ENCODE measurements around the gene PUS7L. TPM values are rescaled to one million over a fixed set of nuclear protein-coding genes. Genes with fewer than 3 reads are reported as not detected.
A peak's percentile ranks its signal among the peaks of the same experiment; 100 is the strongest.

The PUS7L gene
- total RNA-seq, 2 donors from 2014 or later = 22.2 to 32.7 TPM

DNA sequence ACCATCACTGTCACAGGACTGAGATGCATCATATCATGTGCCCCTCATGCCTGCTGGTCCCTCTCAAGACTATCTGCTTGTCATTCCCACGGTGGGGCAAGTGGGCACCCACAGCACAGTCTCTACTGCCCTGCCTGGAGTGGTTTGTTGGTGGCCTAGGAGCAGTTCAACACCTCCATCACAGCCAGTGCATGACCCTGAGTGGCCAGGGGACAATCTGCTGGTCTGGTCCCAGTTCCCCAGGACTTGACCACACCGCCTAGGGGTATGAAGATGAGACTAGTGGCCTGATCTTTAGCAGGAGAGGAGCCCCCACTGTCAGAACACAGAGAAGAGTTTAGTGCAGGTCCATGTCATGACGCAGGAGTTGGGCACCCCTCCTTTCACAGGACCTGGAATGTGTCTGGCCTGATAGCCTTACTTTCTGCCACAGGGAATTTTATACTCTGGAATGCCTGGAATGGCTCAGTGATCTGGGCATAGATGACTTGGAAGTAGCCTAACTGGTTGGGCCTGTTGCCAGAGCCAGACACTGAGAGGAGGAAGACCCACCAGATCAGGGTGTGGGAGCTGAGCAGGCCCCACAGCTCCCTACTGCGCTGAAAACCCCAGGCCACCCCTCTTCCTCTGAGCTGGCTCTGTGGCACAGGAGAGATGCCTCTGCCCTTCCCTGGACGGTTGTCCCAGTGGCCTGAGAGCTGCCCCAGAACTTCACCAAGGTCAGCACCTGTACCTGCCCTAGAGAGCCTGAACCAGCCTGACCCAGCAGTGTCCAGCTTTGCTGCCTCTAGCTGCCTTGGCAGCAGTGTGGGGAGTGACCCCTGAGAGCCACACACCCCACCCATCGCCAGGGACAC, 83.3 kb downstream of the PUS7L start:
- Mint-ChIP-seq H3K27ac (no peak overlapping the region), H3K9me3 (no peaks in the 10 kb centered on the region), H3K4me3 (no peak overlapping the region), H3K4me1 (ENCODE audit: low read depth in 2 of 2) (no peaks in the 10 kb centered on the region), H3K36me3 (no peaks in the 10 kb centered on the region), H3K27me3 (peaks cover 2 to 8% of the 10 kb centered on the region in 2 donors)
- ATAC-seq (peak in 1 of 2 donors; percentile 52), DNase-seq (ENCODE audit: low spot score) (no peak)

DNA sequence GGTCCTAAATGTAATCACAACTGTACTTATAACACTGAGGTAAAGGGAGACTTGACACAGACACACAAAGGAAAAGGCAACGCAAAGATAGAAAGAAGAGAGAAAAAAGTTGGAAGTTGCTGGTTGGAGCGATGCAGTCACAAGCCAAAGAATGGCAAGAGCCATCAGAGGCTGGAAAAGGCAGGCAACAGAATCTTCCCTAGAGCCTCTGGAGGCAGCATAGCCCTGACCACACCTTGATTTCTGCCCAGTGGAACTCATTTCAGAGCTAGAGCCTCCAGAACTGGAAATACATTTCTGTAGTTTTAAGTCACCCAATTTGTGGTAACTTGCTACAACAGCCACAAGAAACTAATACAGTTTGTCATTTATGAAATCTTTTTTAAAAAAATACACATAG, 89.2 kb downstream of the PUS7L start:
- H3K4me3 Mint-ChIP-seq = no peak overlapping the region
- DNase-seq (ENCODE audit: low spot score) = no peak
- ATAC-seq = no peak
- no peaks in the 10 kb centered on the region for H3K4me1 Mint-ChIP-seq (ENCODE audit: low read depth in 2 of 2)
- H3K9me3 Mint-ChIP-seq = no peaks in the 10 kb centered on the region
- H3K27ac Mint-ChIP-seq = no peak overlapping the region
- peaks cover 6 to 18% of the 10 kb centered on the region in 2 donors for H3K27me3 Mint-ChIP-seq
- H3K36me3 Mint-ChIP-seq = no peaks in the 10 kb centered on the region

Other genes starting within 250 kb of the PUS7L start
- gene ADAMTS20, start 206.6 kb downstream of the PUS7L start, total RNA-seq = not detected
- 10 to 100 TPM; 42.4 to 55.1 TPM for gene IRAK4, start 161 bp upstream of the PUS7L start, total RNA-seq
- gene TWF1, start 47.5 kb upstream of the PUS7L start, total RNA-seq = 10 to 100 TPM; 33.0 to 35.2 TPM
- gene TMEM117, start 77.3 kb upstream of the PUS7L start, total RNA-seq = 1 to 10 TPM; 2.4 to 5.0 TPM